Stimulated activated CD8-positive, alpha-beta memory T cell treated with anti-CD3 and anti-CD28 coated beads, Interleukin-2, amount 100 ng/mL, for 48 hours (primary cell): Measurements from ENCODE around the gene PRR5L.
A peak's percentile ranks its signal among the peaks of the same experiment; 100 is the strongest.

ENCODE experiments used
- DNase-seq, 2 donors: peaks; one replicate each; pipeline ENCODE4 v3.0.0-alpha.2; 2020; ENCODE audit warnings: low read depth in 2 of 2

The PRR5L gene

GRCh38 chr11:36432738-36433137, 136.7 kb downstream of the PRR5L start:
- no peak for DNase-seq

GRCh38 chr11:36436064-36436463, 140.0 kb downstream of the PRR5L start:
- DNase-seq: no peak

- DNase-seq: no peak
Measured at GRCh38 chr11:36436589-36436988, 140.5 kb downstream of the PRR5L start.

GRCh38 chr11:36437413-36437812, 141.3 kb downstream of the PRR5L start:
- DNase-seq: no peak

GRCh38 chr11:36438126-36438525, 142.0 kb downstream of the PRR5L start:
- no peak for DNase-seq

- no peak for DNase-seq
Measured at GRCh38 chr11:36441610-36442208, 145.6 kb downstream of the PRR5L start.

- DNase-seq: no peak
Measured at GRCh38 chr11:36443661-36444060, 147.6 kb downstream of the PRR5L start.

GRCh38 chr11:36446135-36446534, 150.0 kb downstream of the PRR5L start:
- no peak for DNase-seq

GRCh38 chr11:36447514-36447913, 151.4 kb downstream of the PRR5L start:
- DNase-seq: no peak

GRCh38 chr11:36447947-36448346, 151.9 kb downstream of the PRR5L start:
- DNase-seq: no peak

GRCh38 chr11:36449561-36450096, 153.5 kb downstream of the PRR5L start:
- DNase-seq: no peak

- DNase-seq: no peak
Measured at GRCh38 chr11:36450110-36450572, 154.1 kb downstream of the PRR5L start.

- DNase-seq: no peak
Measured at GRCh38 chr11:36451045-36451444, 155.0 kb downstream of the PRR5L start.

GRCh38 chr11:36451681-36452080, 155.6 kb downstream of the PRR5L start:
- DNase-seq: no peak

GRCh38 chr11:36452236-36452940, 156.3 kb downstream of the PRR5L start:
- peak in 1 of 2 donors; percentile 14 for DNase-seq

- DNase-seq: no peak
Measured at GRCh38 chr11:36452961-36453360, 156.9 kb downstream of the PRR5L start.

GRCh38 chr11:36453678-36454077, 157.6 kb downstream of the PRR5L start:
- no peak for DNase-seq

- no peak for DNase-seq
Measured at GRCh38 chr11:36454551-36454940, 158.5 kb downstream of the PRR5L start.

- no peak for DNase-seq
Measured at GRCh38 chr11:36454941-36455631, 159.0 kb downstream of the PRR5L start.

- DNase-seq: no peak
Measured at GRCh38 chr11:36455658-36456111, 159.6 kb downstream of the PRR5L start.

- DNase-seq: no peak
Measured at GRCh38 chr11:36456156-36456555, 160.1 kb downstream of the PRR5L start.

- DNase-seq: no peak
Measured at GRCh38 chr11:36458129-36458915, 162.2 kb downstream of the PRR5L start.
